Neuronal stem cell (in vitro differentiated cells): ENCODE data around the gene TOPORS.

Experiments used
- DNase-seq: peaks from one replicate; pipeline ENCODE4 v3.0.0-alpha.2; 2013; ENCODE audit warnings: low spot score
- H2AFZ ChIP-seq: one replicate; pipeline ENCODE4 v1.6.1; 2013; ENCODE audit warnings: mild to moderate bottlenecking, low read length, inconsistent platforms
- H2AK5ac ChIP-seq: 2 replicates; pipeline ENCODE4 v1.6.1; 2013; ENCODE audit warnings: low read depth, mild to moderate bottlenecking, inconsistent platforms, low read length, moderate library complexity, mixed read lengths
- H2BK120ac ChIP-seq: 2 replicates; pipeline ENCODE4 v1.6.1; 2013; ENCODE audit warnings: low read depth, mild to moderate bottlenecking, inconsistent platforms, low read length, moderate library complexity, mixed read lengths
- H2BK12ac ChIP-seq: one replicate; pipeline ENCODE4 v1.6.1; 2013; ENCODE audit warnings: low read length, inconsistent platforms
- H2BK15ac ChIP-seq: 2 replicates; pipeline ENCODE4 v1.6.1; 2013; ENCODE audit warnings: mild to moderate bottlenecking, low read length, inconsistent platforms, mixed read lengths
- H2BK5ac ChIP-seq: one replicate; pipeline ENCODE4 v1.6.1; 2013; ENCODE audit warnings: inconsistent platforms, mild to moderate bottlenecking, low read length, moderate library complexity
- H3K14ac ChIP-seq: one replicate; pipeline ENCODE4 v1.6.1; 2013; ENCODE audit warnings: low read length, inconsistent platforms
- H3K18ac ChIP-seq: 2 replicates; pipeline ENCODE4 v1.6.1; 2013; ENCODE audit warnings: low read length, inconsistent platforms
- H3K23ac ChIP-seq: 2 replicates; pipeline ENCODE4 v1.6.1; 2013; ENCODE audit warnings: low read depth, mild to moderate bottlenecking, mixed read lengths, low read length, inconsistent platforms; ENCODE audit not compliant: poor library complexity
- H3K27ac ChIP-seq: replicated peaks from 3 replicates; pipeline ENCODE4 v1.5.1; 2013; ENCODE audit warnings: low read length, inconsistent platforms
- H3K27me3 ChIP-seq, 3 experiments: 2 replicates each; pipeline ENCODE4 v1.6.1; 2013; ENCODE audit warnings: low read length in 3 of 3, mild to moderate bottlenecking in 2 of 3, inconsistent platforms in 1 of 3, low read depth in 1 of 3, mixed read lengths in 1 of 3, moderate library complexity in 1 of 3; ENCODE audit not compliant: control insufficient read depth in 3 of 3, insufficient read depth in 3 of 3
- H3K36me3 ChIP-seq, 2 donors: replicated peaks in 1 of 2; 2 replicates each; pipeline ENCODE4 v1.6.1; 2013; ENCODE audit warnings: low read length in 2 of 2; ENCODE audit not compliant: control insufficient read depth in 2 of 2, insufficient read depth in 2 of 2
- H3K4ac ChIP-seq: 2 replicates; pipeline ENCODE4 v1.6.1; 2013; ENCODE audit warnings: inconsistent platforms, mild to moderate bottlenecking, low read length, moderate library complexity
- H3K4me1 ChIP-seq, 2 donors: 1 replicate in 1 of 2; 2 replicates in 1 of 2; pipeline ENCODE4 v1.6.1; 2013; ENCODE audit warnings: low read length in 2 of 2, low read depth in 1 of 2; ENCODE audit not compliant: control insufficient read depth in 2 of 2, insufficient read depth in 1 of 2
- H3K4me2 ChIP-seq: one replicate; pipeline ENCODE4 v1.6.1; 2013; ENCODE audit warnings: mild to moderate bottlenecking, low read length, inconsistent platforms; ENCODE audit not compliant: insufficient read depth, poor library complexity, severe bottlenecking
- H3K4me3 ChIP-seq, 2 donors: 2 replicates each; pipeline ENCODE4 v1.5.1; 2013; ENCODE audit warnings: low read length in 2 of 2, mild to moderate bottlenecking in 2 of 2, inconsistent platforms in 1 of 2, moderate library complexity in 1 of 2
- H3K79me1 ChIP-seq: one replicate; pipeline ENCODE4 v1.6.1; 2013; ENCODE audit warnings: low read depth, mild to moderate bottlenecking, inconsistent platforms, low read length, moderate library complexity
- H3K9ac ChIP-seq: one replicate; pipeline ENCODE4 v1.6.1; 2013; ENCODE audit warnings: mild to moderate bottlenecking, low read depth, low read length, inconsistent platforms; ENCODE audit not compliant: poor library complexity
- H3K9me3 ChIP-seq, 2 donors: replicated peaks in 1 of 2; 2 replicates each; pipeline versions ENCODE3 to v1.6.1; 2013; ENCODE audit warnings: low read length in 2 of 2, mild to moderate bottlenecking in 2 of 2, inconsistent platforms in 1 of 2, low read depth in 1 of 2, mixed read lengths in 1 of 2, moderate library complexity in 1 of 2; ENCODE audit not compliant: control insufficient read depth in 2 of 2, insufficient read depth in 1 of 2
- H4K8ac ChIP-seq: one replicate; pipeline ENCODE4 v1.6.1; 2013; ENCODE audit warnings: low read depth, mild to moderate bottlenecking, inconsistent platforms, low read length, moderate library complexity
- H4K91ac ChIP-seq: one replicate; pipeline ENCODE4 v1.6.1; 2013; ENCODE audit warnings: low read length, low read depth, mild to moderate bottlenecking, inconsistent platforms; ENCODE audit not compliant: poor library complexity
- WGBS, 2 donors: extraction: QIAGEN DNeasy Blood & Tissue Kit; methylation state at CpG; one replicate each; pipeline ENCODE4 v1.1.7; 2013; ENCODE audit warnings: missing lambda C conversion rate in 2 of 2, mixed read lengths in 1 of 2; ENCODE audit not compliant: insufficient read length in 2 of 2, insufficient replicate concordance in 1 of 2; ENCODE audit errors: extremely low coverage in 2 of 2; 5-methylcytosine and 5-hydroxymethylcytosine counted together

TOPORS gene

DNA sequence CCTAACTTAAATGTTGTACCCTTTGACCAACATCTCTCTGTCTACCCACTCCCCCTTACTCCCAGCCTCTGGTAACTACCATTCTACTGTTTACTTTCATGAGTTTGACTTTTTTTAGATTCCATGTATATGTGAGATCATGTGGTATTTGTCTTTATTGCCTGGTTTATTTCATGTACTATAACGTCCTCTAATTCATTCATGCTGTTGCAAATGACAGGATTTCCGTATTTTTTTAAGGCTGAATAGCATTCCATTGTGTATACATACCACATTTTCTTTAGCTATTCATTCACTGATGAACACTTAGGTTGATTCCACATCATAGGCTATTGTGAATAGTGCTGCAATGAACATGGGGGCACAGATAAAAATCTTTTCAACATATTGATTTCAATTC, 32.4 kb upstream of the TOPORS start:
- Histone ChIP-seq H3K79me1 (no peaks in the 10 kb centered on the region), H4K8ac (no peak overlapping the region), H2BK15ac (no peak overlapping the region), H3K4me2 (no peak overlapping the region), H2BK5ac (no peak overlapping the region), H3K36me3 (no peaks in the 10 kb centered on the region), H3K4me3 (no peak overlapping the region), H3K14ac (no peak overlapping the region), H3K9ac (no peak overlapping the region), H2AFZ (no peak overlapping the region), H2BK120ac (no peak overlapping the region), H2AK5ac (no peak overlapping the region), H3K4me1 (peaks cover 1 to 4% of the 10 kb centered on the region in 2 donors), H3K18ac (no peak overlapping the region), H3K27ac (no peak overlapping the region), H4K91ac (no peak overlapping the region), H2BK12ac (no peak overlapping the region), H3K23ac (no peak overlapping the region), H3K4ac (no peak overlapping the region), H3K27me3 (peaks cover 0 to 5% (median 0%) of the 10 kb centered on the region in 3 experiments), H3K9me3 (no peaks in the 10 kb centered on the region)
- no CpG with 5 or more reads among the region's 2 CpGs for WGBS, 2 donors
- no peak for DNase-seq

DNA sequence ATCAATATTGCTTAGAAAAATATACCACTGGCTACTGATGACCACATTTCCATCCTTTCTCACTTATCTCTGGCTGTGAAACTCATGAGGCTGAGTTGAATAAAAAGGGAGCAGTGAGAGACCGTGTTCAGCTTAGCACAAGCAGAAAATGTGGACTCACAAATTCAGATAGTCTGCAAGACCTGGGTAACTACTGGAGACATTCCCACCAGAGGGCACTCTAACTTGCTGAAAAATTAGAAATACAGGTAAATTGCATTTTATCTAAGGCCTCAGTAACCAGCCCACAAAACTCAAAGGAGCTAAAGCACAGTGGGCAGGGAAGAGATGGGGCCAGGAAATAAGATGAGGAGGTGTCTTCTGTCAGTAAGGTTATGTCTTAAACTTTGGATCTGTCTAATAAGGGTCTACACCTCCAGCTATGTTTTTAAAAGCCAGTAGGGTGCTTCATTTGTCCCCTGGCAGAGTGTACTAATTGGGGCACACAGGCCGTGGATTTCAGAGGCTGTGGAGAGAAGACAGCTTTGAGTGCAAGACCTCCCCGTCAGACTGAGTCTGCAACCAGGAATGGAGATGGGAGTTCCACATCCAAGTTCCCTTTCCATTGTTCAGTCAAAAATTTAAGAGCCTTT, 29.2 kb upstream of the TOPORS start:
- Histone ChIP-seq H3K79me1 (no peaks in the 10 kb centered on the region), H3K4me1 (peaks cover 1 to 4% of the 10 kb centered on the region in 2 donors), H3K9ac (no peak overlapping the region), H3K23ac (no peak overlapping the region), H4K91ac (no peak overlapping the region), H3K4ac (no peak overlapping the region), H2AFZ (peak overlapping the region; percentile 11), H3K4me2 (no peak overlapping the region), H2AK5ac (no peak overlapping the region), H3K18ac (no peak overlapping the region), H3K27ac (no peak overlapping the region), H2BK15ac (no peak overlapping the region), H3K9me3 (no peaks in the 10 kb centered on the region), H2BK120ac (no peak overlapping the region), H3K4me3 (no peak overlapping the region), H2BK12ac (no peak overlapping the region), H4K8ac (no peak overlapping the region), H3K36me3 (no peaks in the 10 kb centered on the region), H3K27me3 (peaks cover 0 to 11% (median 0%) of the 10 kb centered on the region in 3 experiments), H2BK5ac (no peak overlapping the region), H3K14ac (no peak overlapping the region)
- peak; percentile 40 for DNase-seq
- WGBS, 2 donors: no CpG with 5 or more reads among the region's 3 CpGs

DNA sequence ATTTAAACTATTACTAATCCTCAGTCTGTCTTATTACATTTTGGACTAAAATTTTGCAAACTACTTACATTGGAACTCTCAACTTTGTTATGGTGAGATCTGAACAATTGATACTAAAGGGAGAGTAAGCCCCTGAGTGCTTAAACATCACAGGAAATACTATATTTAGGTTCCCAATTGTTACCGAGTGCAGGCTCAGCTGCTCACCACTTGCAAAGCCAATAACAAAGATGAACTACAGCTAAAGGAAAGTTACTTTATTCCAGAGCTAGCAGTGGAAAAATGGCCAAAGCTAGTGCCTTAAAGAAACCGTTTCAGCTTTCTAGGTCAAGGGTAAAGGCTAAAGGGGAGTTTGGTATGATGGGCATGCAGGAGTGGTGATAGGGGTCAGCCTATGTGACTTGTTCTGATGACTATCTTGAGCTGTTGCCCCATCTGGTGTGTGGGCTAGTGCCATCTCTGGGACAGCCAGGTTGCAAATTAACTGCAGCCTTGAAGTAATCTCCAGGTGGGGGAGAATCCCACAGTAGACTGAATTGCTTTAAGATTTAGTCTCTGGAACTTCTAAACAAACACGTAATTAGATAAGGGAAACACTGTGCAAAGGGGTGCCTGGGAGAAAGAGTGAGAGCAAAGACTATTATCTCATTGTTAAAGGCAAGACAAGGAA, 28.4 kb upstream of the TOPORS start:
- no peak overlapping the region for H3K27ac ChIP-seq
- DNase-seq: no peak
- no CpG with 5 or more reads among the region's 3 CpGs for WGBS, 2 donors

DNA sequence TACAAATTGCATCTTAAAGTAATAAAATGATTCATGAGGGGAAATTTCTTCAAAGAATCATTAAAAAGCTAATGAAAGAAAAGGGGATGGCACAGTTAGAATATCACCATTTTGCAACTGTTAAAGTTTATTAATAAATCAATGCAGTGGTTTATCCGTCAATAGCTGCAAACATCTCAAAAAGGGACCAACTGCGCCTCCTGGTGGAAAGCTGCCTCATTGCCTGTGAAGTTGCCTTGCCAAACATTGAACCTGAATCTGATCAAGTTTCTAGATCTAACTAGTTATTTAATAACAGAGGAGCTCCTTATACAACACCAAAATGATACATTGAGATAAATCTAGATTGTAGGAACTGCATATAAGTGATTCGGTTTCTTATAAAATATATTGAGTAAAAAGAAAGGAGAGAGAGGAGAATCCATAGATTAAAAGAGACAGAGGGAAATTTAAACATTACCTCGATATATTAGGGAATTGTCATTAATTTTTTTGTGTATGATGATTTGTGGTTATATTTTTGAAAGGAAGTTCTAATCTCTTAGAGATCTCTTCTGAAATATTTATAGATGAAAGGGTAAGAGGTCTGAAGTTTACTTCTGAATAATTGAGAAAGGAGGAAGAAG, 27.4 kb upstream of the TOPORS start:
- Histone ChIP-seq H3K4me3 (no peak overlapping the region), H3K14ac (no peak overlapping the region), H3K9me3 (no peaks in the 10 kb centered on the region), H3K36me3 (no peaks in the 10 kb centered on the region), H2BK120ac (no peak overlapping the region), H2BK15ac (no peak overlapping the region), H3K4me2 (no peak overlapping the region), H2BK5ac (no peak overlapping the region), H3K79me1 (no peaks in the 10 kb centered on the region), H3K4ac (no peak overlapping the region), H3K4me1 (peaks cover 1 to 4% of the 10 kb centered on the region in 2 donors), H3K9ac (no peak overlapping the region), H2BK12ac (no peak overlapping the region), H4K8ac (no peak overlapping the region), H2AFZ (peak overlapping the region; percentile 25), H3K27me3 (peaks cover 0 to 11% (median 0%) of the 10 kb centered on the region in 3 experiments), H3K27ac (no peak overlapping the region), H2AK5ac (no peak overlapping the region), H4K91ac (no peak overlapping the region), H3K23ac (no peak overlapping the region), H3K18ac (no peak overlapping the region)
- peak; percentile 54 for DNase-seq
- WGBS, 2 donors: 100% methylated on average over 1 of the region's 4 CpGs

More for the DNA sequence above, 28.4 kb upstream of the TOPORS start:
- no peak overlapping the region for H2BK5ac ChIP-seq
- H3K36me3 ChIP-seq: no peaks in the 10 kb centered on the region
- no peak overlapping the region for H3K9ac ChIP-seq
- no peaks in the 10 kb centered on the region for H3K79me1 ChIP-seq
- H3K4me2 ChIP-seq: no peak overlapping the region
- H2BK15ac ChIP-seq: no peak overlapping the region
- H3K27me3 ChIP-seq: peaks cover 0 to 11% (median 0%) of the 10 kb centered on the region in 3 experiments
- no peak overlapping the region for H4K91ac ChIP-seq
- H2BK120ac ChIP-seq: no peak overlapping the region
- no peak overlapping the region for H3K14ac ChIP-seq
- H2BK12ac ChIP-seq: no peak overlapping the region
- no peak overlapping the region for H3K4ac ChIP-seq
- no peak overlapping the region for H2AK5ac ChIP-seq
- no peaks in the 10 kb centered on the region for H3K9me3 ChIP-seq
- H2AFZ ChIP-seq: peak overlapping the region; percentile 59
- no peak overlapping the region for H3K18ac ChIP-seq
- H3K4me1 ChIP-seq: peaks cover 1 to 4% of the 10 kb centered on the region in 2 donors
- no peak overlapping the region for H3K4me3 ChIP-seq
- no peak overlapping the region for H4K8ac ChIP-seq
- H3K23ac ChIP-seq: no peak overlapping the region
